Endothelial cell of umbilical vein (primary cell): ENCODE results near the gene SPP1. TPM values are rescaled to one million over a fixed set of nuclear protein-coding genes. Genes with fewer than 3 reads are reported as not detected.

Experiments used
- BruUV-seq: library from RNA; stranded (reverse); fragments of 400-500 nt; replicated peaks from 2 replicates; lab custom pipeline; 2021; lab: Mats Ljungman, UMichigan
- CTCF ChIA-PET: fragments of 300-600, 350-600 bp; sonication (Branson Sonifier 250); formaldehyde crosslinking; loops from one replicate; lab custom pipeline; 2021; ENCODE audit warnings: antibody characterized with exemption, inconsistent platforms; lab: Charles Lee
- POLR2A ChIA-PET: fragments of 300-600, 350-600 bp; sonication (Branson Sonifier 250); formaldehyde crosslinking; loops from one replicate; lab custom pipeline; 2021; ENCODE audit warnings: antibody characterized with exemption, inconsistent platforms; lab: Charles Lee
- DNase-seq: peaks from one replicate; pipeline ENCODE4 v3.0.0-alpha.2; 2011; ENCODE audit warnings: low read depth, low spot score
- FAIRE-seq: peaks from 2 replicates; lab custom pipeline; 2011; peaks lifted over from hg19 to GRCh38; lab: Jason Lieb, UNC
- H2AFZ ChIP-seq: 2 replicates; pipeline ENCODE4 v1.6.0; 2012; ENCODE audit warnings: low read depth, low read length, control low read depth, inconsistent platforms
- H3K27ac ChIP-seq: 2 replicates; pipeline ENCODE4 v1.5.1; 2011; ENCODE audit warnings: low read depth, mild to moderate bottlenecking, control low read depth, low read length, moderate library complexity; ENCODE audit not compliant: insufficient read depth
- H3K27me3 ChIP-seq, 2 experiments: 2 replicates each; pipeline versions ENCODE4 v1.6.0 to v1.6.1; 2011; ENCODE audit warnings: low read length in 2 of 2, mixed read lengths in 1 of 2; ENCODE audit not compliant: control insufficient read depth in 2 of 2, insufficient read depth in 2 of 2
- H3K36me3 ChIP-seq, 2 experiments: 2 replicates in 1 of 2; 3 replicates in 1 of 2; pipeline ENCODE4 v1.5.1; 2011; ENCODE audit warnings: low read length in 2 of 2, mild to moderate bottlenecking in 1 of 2, moderate library complexity in 1 of 2; ENCODE audit not compliant: control insufficient read depth in 2 of 2, insufficient read depth in 2 of 2; ENCODE audit errors: extremely low read depth in 1 of 2
- H3K4me1 ChIP-seq: 3 replicates; pipeline ENCODE4 v1.5.1; 2011; ENCODE audit warnings: mild to moderate bottlenecking, low read length; ENCODE audit not compliant: control insufficient read depth, insufficient read depth; ENCODE audit errors: extremely low read depth
- H3K4me2 ChIP-seq: 2 replicates; pipeline ENCODE4 v1.6.1; 2011; ENCODE audit warnings: low read length, control low read depth, mixed read lengths; ENCODE audit not compliant: insufficient read depth
- H3K4me3 ChIP-seq, 3 experiments: fragments of 200-600 bp in 1 of 3; sonication (generic), shearing (Covaris generic) in 1 of 3; replicated peaks in 1 of 3; 2 replicates each; pipeline ENCODE4 v1.5.1; 2011 to 2016; ENCODE audit warnings: control low read depth in 3 of 3, low read length in 3 of 3, mild to moderate bottlenecking in 2 of 3, inconsistent platforms in 1 of 3, low read depth in 1 of 3, moderate library complexity in 1 of 3; ENCODE audit not compliant: insufficient read depth in 1 of 3
- H3K79me2 ChIP-seq: 2 replicates; pipeline ENCODE4 v1.6.0; 2012; ENCODE audit warnings: low read length, inconsistent platforms; ENCODE audit not compliant: control insufficient read depth, insufficient read depth
- H3K9ac ChIP-seq: replicated peaks from 2 replicates; pipeline ENCODE3; 2011; ENCODE audit warnings: low read length, control low read depth; ENCODE audit not compliant: insufficient read depth; ENCODE audit errors: extremely low read depth
- H3K9me1 ChIP-seq: replicated peaks from 3 replicates; pipeline ENCODE4 v1.6.0; 2011; ENCODE audit warnings: mild to moderate bottlenecking, low read length; ENCODE audit not compliant: control insufficient read depth, insufficient read depth; ENCODE audit errors: extremely low read depth
- H3K9me3 ChIP-seq: replicated peaks from 2 replicates; pipeline ENCODE4 v1.5.1; 2012; ENCODE audit warnings: low read length, inconsistent platforms; ENCODE audit not compliant: control insufficient read depth, insufficient read depth
- H4K20me1 ChIP-seq: replicated peaks from 2 replicates; pipeline ENCODE3; 2011; ENCODE audit warnings: mild to moderate bottlenecking, low read length; ENCODE audit not compliant: control insufficient read depth, insufficient read depth; ENCODE audit errors: extremely low read depth
- CTCF ChIP-seq, 2 donors: IDR thresholded peaks; 1 replicate in 1 of 2; 2 replicates in 1 of 2; pipeline ENCODE4 v1.5.1; 2011; ENCODE audit warnings: low read length in 2 of 2, mild to moderate bottlenecking in 2 of 2, moderate library complexity in 2 of 2, control low read depth in 1 of 2, inconsistent platforms in 1 of 2, low read depth in 1 of 2; ENCODE audit not compliant: insufficient read depth in 1 of 2; ENCODE audit errors: extremely low read depth in 1 of 2
- EZH2 ChIP-seq: IDR thresholded peaks from 2 replicates; pipeline ENCODE4 v1.6.1; 2012; ENCODE audit warnings: borderline replicate concordance, low read depth, mild to moderate bottlenecking, moderate library complexity, low read length, inconsistent platforms; ENCODE audit not compliant: severe bottlenecking
- FOS ChIP-seq: IDR thresholded peaks from 2 replicates; pipeline ENCODE4 v1.6.1; 2011; ENCODE audit warnings: mild to moderate bottlenecking, low read length, moderate library complexity, borderline replicate concordance; ENCODE audit not compliant: insufficient read depth
- GATA2 ChIP-seq: IDR thresholded peaks from 2 replicates; pipeline ENCODE4 v1.7.0; 2011; ENCODE audit warnings: low read depth, mild to moderate bottlenecking, moderate library complexity, mixed read lengths, low read length; ENCODE audit not compliant: insufficient read length, insufficient read depth
- JUN ChIP-seq: IDR thresholded peaks from 2 replicates; pipeline ENCODE4 v1.6.1; 2011; ENCODE audit warnings: borderline replicate concordance, low read depth; ENCODE audit not compliant: insufficient read length, insufficient read depth
- MYC ChIP-seq: IDR thresholded peaks from one replicate; pipeline ENCODE4 v1.6.1; 2011; ENCODE audit warnings: mild to moderate bottlenecking, low read depth, low read length
- POLR2A ChIP-seq: IDR thresholded peaks from 2 replicates; pipeline ENCODE4 v1.6.1; 2012; ENCODE audit warnings: low read depth, mild to moderate bottlenecking, control low read depth, low read length
- POLR2AphosphoS5 ChIP-seq: IDR thresholded peaks from 2 replicates; pipeline ENCODE4 v1.6.1; 2012; ENCODE audit warnings: low read depth, mild to moderate bottlenecking, control low read depth, low read length, moderate library complexity; ENCODE audit not compliant: insufficient read depth
- dilution Hi-C: fragments of 300-500 bp; cut with MboI; formaldehyde crosslinking; loops from one replicate; pipeline ENCODE4 v1.15.0; 2019; ENCODE audit warnings: low sequenced_read_pairs; ENCODE audit not compliant: extremely low pct_ligation_motif_present
- intact Hi-C: fragments of 100-400 bp; cut with micrococcal nuclease; formaldehyde crosslinking; loops from one replicate; pipeline ENCODE4 v1.10.0; 2022
- polyA plus RNA-seq, 4 experiments: library from polyadenylated mRNA; depleted of rRNA in 3 of 4; stranded (reverse) in 3 of 4; unstranded in 1 of 4; fragments of >200 nt; gene quantifications; 2 replicates each; pipeline versions ENCODE4 v1.2.1 to v1.2.3, GENCODE V29; 2011 to 2012; ENCODE audit warnings: missing spikeins in 1 of 4
- total RNA-seq: library from RNA; stranded (reverse); gene quantifications from 2 replicates; pipeline ENCODE4 v1.2.3, GENCODE V29; 2021
- TF ChIP-seq, protein P1 (sequence below): IDR thresholded peaks from 2 replicates; pipeline ENCODE4 v1.6.1; 2011; ENCODE audit not compliant: insufficient read depth, insufficient read length

Gene SPP1
- total and polyA plus RNA-seq, 2 donors (not counting 3 experiments of a cell fraction or from before 2014, with no cell fraction given): not detected

GRCh38 chr4:87937523-87937922 is 38.0 kb upstream of the SPP1 start:
- H3K27me3 ChIP-seq: peaks cover 0 to 5% of the 10 kb centered on the region in 2 experiments
- H2AFZ ChIP-seq: no peak overlapping the region
- no peak overlapping the region for H3K4me2 ChIP-seq
- dilution Hi-C loops (no loop called here), intact Hi-C loops (no loop called here)
- no peak overlapping the region for H3K9ac ChIP-seq
- no peak for FAIRE-seq
- no peaks in the 10 kb centered on the region for H3K9me3 ChIP-seq
- no peaks in the 10 kb centered on the region for H3K9me1 ChIP-seq
- no peaks in the 10 kb centered on the region for H3K79me2 ChIP-seq
- ChIA-PET CTCF (interaction anchor here (0.7 to 1.5 kb wide), 2 partner anchors 12 to 85 kb away, joined by 4 to 6 read pairs; no protein-coding TSS in a partner anchor), POLR2A (no interaction called here)
- no peak overlapping the region for H3K4me3 ChIP-seq
- no peaks in the 10 kb centered on the region for H3K4me1 ChIP-seq
- BruUV-seq: no TSS peak
- DNase-seq: no peak
- H4K20me1 ChIP-seq: no peaks in the 10 kb centered on the region
- TF ChIP-seq FOS (no peak), JUN (no peak), CTCF (IDR thresholded peaks at IDR 0.05; ENCODE audit: extremely low read depth in 1 of 2, insufficient read depth in 1 of 2, low read depth in 1 of 2, low read length in 2 of 2) (no peak), POLR2AphosphoS5 (no peak), GATA2 (no peak), POLR2A (no peak), MYC (no peak), EZH2 (no peak)
- TF ChIP-seq, protein P1, sequence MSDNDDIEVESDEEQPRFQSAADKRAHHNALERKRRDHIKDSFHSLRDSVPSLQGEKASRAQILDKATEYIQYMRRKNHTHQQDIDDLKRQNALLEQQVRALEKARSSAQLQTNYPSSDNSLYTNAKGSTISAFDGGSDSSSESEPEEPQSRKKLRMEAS: no peak
- no peak overlapping the region for H3K27ac ChIP-seq
- H3K36me3 ChIP-seq: no peaks in the 10 kb centered on the region
